Measurements from ENCODE around the gene ATP11A. TPM values are rescaled to one million over a fixed set of nuclear protein-coding genes. Genes with fewer than 3 reads are reported as not detected.

Gene ATP11A
- total RNA-seq, 4 donors from 2014 or later, result 23.3 to 35.5 (median 31.1) TPM

DNA sequence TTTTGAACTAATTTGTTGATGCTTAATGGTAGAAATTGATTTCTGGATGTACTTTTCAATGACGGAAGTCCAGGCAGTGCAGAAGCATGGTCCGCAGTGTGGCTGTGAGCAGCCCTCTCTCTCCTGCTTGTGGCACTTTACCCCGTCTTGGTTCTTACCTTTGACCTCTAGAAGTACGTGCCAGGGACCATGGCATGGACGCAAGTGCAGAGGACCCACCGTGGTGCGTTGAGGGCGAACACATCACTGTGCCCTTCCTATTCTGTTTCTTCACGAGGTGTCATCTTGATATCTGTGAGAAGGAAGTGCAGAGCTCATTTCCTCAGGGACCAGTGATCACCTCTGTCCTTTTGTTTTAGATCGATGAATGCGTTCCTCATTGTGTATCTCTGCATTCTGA, 135.2 kb downstream of the ATP11A start:
- intact Hi-C loops (cut with DNase I; ENCODE audit: low total_unique reads), result no loop called here
- TF ChIP-seq, protein P1, sequence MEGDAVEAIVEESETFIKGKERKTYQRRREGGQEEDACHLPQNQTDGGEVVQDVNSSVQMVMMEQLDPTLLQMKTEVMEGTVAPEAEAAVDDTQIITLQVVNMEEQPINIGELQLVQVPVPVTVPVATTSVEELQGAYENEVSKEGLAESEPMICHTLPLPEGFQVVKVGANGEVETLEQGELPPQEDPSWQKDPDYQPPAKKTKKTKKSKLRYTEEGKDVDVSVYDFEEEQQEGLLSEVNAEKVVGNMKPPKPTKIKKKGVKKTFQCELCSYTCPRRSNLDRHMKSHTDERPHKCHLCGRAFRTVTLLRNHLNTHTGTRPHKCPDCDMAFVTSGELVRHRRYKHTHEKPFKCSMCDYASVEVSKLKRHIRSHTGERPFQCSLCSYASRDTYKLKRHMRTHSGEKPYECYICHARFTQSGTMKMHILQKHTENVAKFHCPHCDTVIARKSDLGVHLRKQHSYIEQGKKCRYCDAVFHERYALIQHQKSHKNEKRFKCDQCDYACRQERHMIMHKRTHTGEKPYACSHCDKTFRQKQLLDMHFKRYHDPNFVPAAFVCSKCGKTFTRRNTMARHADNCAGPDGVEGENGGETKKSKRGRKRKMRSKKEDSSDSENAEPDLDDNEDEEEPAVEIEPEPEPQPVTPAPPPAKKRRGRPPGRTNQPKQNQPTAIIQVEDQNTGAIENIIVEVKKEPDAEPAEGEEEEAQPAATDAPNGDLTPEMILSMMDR (IDR thresholded peaks at IDR 0.05), result no peak
- no peak for TF ChIP-seq POLR2A (IDR thresholded peaks at IDR 0.05)
- no peak overlapping the region for H3K4me3 ChIP-seq (ENCODE audit: low read depth, poor library complexity, severe bottlenecking)
- peak in 1 of 2 donors; percentile 76 for DNase-seq (ENCODE audit: low spot score in 2 of 2)
- 91 to 94% methylated on average over 11 of the region's 11 CpGs for WGBS, 2 donors

DNA sequence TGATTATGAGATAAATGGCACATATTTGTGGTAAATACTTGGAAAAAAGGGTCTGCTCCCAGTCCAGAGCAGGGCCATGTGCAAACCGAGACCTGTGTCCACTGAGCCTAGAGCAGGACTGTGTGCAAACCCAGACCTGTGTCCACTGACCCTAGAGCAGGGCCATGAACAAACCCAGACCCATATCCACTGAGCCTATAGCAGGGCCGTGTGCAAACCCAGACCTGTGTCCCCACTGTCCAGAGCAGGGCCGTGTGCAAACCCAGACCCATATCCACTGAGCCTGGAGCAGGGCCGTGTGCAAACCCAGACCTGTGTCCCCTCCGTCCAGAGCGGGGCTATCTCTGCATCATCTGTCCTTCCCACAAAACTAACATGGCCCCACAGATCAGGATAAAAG, 136.0 kb downstream of the ATP11A start:
- intact Hi-C loops (cut with DNase I; ENCODE audit: low total_unique reads), result no loop called here
- 91 to 94% methylated on average over 6 of the region's 6 CpGs for WGBS, 2 donors
- TF ChIP-seq, protein P1 (IDR thresholded peaks at IDR 0.05), result no peak
- no peak for TF ChIP-seq POLR2A (IDR thresholded peaks at IDR 0.05)
- DNase-seq (ENCODE audit: low spot score in 2 of 2), result peak in 1 of 2 donors; percentile 53
- H3K4me3 ChIP-seq (ENCODE audit: low read depth, poor library complexity, severe bottlenecking), result no peak overlapping the region

DNA sequence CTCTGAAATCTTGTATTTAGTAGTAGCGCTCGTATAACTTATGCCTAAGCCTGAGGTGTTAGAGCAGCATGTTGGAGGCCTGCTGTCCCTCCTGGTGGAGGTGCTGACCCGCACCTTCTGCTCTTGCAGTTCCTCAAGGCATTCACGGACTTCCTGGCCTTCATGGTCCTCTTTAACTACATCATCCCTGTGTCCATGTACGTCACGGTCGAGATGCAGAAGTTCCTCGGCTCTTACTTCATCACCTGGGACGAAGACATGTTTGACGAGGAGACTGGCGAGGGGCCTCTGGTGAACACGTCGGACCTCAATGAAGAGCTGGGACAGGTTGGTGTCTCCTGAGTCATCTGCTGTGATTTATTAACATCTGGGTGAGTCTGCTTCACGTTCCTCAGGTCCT, 136.7 kb downstream of the ATP11A start:
- WGBS, 2 donors, result 88 to 90% methylated on average over 14 of the region's 14 CpGs

DNA sequence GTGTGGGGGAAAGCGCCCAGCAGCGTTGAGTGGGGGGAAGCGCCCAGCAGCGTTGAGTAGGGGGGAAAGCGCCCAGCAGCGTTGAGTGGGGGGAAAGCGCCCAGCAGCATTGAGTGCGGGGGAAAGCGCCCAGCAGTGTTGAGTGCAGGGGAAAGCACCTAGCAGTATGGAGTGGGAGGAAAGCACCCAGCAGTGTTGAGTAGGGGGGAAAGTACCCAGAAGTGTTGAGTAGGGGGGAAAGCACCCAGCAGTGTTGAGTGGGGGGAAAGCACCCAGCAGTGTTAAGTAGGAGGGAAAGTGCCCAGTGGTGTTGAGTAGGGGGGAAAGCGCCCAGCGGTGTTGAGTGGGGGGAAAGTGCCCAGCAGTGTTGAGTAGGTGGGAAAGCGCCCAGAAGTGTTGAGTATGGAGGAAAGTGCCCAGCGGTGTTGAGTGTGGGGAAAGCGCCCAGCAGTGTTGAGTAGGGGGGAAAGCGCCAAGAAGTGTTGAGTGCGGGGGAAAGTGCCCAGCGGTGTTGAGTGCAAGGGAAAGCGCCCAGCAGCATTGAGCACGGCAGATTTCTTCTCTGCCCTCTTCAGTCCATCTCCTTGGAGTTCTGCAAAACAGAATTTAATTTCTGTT, 138.4 kb downstream of the ATP11A start:
- H3K4me3 ChIP-seq (ENCODE audit: low read depth, poor library complexity, severe bottlenecking), result no peak overlapping the region
- no peak for TF ChIP-seq POLR2A (IDR thresholded peaks at IDR 0.05)
- TF ChIP-seq, protein P1 (IDR thresholded peaks at IDR 0.05), result no peak
- DNase-seq (ENCODE audit: low spot score in 2 of 2), result no peak
- intact Hi-C loops (cut with DNase I; ENCODE audit: low total_unique reads), result no loop called here
- 91 to 92% methylated on average over 19 of the region's 19 CpGs for WGBS, 2 donors

More for the DNA sequence above, 136.7 kb downstream of the ATP11A start:
- no peak for TF ChIP-seq POLR2A (IDR thresholded peaks at IDR 0.05)
- intact Hi-C loops (cut with DNase I; ENCODE audit: low total_unique reads), result no loop called here
- DNase-seq (ENCODE audit: low spot score in 2 of 2), result no peak
- H3K4me3 ChIP-seq (ENCODE audit: low read depth, poor library complexity, severe bottlenecking), result no peak overlapping the region

DNA sequence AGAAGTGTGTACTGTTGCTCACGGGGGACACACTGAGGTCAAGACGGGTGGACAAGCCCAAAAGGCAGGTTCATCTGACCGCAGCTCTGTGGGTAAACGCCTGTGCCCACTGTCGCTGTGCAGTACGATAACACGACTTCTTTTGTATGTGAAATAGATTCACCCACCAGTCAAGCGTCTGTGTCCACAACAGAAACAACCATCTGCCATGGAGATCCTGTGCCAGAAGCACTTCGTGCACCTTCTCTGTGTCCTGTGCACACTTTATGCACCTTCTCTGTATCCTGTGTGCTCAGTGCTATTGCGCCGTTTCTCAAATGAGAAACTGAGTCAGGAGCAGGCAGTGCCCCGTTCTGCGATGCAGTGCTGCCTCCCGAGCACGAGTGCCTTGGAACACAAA, 138.9 kb downstream of the ATP11A start:
- TF ChIP-seq, protein P1 (IDR thresholded peaks at IDR 0.05), result no peak
- no peak for TF ChIP-seq POLR2A (IDR thresholded peaks at IDR 0.05)
- no peak overlapping the region for H3K4me3 ChIP-seq (ENCODE audit: low read depth, poor library complexity, severe bottlenecking)
- 94 to 95% methylated on average over 15 of the region's 15 CpGs for WGBS, 2 donors
- intact Hi-C loops (cut with DNase I; ENCODE audit: low total_unique reads), result no loop called here
- DNase-seq (ENCODE audit: low spot score in 2 of 2), result no peak

DNA sequence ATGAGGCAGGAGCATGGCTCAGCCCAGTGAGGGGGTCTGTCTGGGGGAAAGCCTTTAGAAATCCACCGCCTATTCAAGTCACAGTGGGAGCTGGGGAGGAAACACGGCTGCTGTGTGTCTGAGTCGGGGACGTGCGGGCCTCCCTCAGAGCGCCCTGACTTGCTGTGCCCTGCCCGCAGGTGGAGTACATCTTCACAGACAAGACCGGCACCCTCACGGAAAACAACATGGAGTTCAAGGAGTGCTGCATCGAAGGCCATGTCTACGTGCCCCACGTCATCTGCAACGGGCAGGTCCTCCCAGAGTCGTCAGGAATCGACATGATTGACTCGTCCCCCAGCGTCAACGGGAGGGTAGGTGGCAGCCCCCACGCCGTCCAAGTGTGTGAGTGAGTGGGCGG, 141.4 kb downstream of the ATP11A start:
- DNase-seq (ENCODE audit: low spot score in 2 of 2), result no peak
- intact Hi-C loops (cut with DNase I; ENCODE audit: low total_unique reads), result no loop called here
- WGBS, 2 donors, result 90 to 95% methylated on average over 21 of the region's 21 CpGs

More for the DNA sequence above, 141.4 kb downstream of the ATP11A start:
- no peak overlapping the region for H3K4me3 ChIP-seq (ENCODE audit: low read depth, poor library complexity, severe bottlenecking)
- TF ChIP-seq, protein P1 (IDR thresholded peaks at IDR 0.05), result no peak
- TF ChIP-seq POLR2A (IDR thresholded peaks at IDR 0.05), result no peak
